Transverse colon (tissue), 4 donors: ENCODE data around the gene PHLDA3.

Source experiments
- CTCF ChIP-seq, 5 experiments: fragments of 200-600 bp in 3 of 5; fragments of 450-650 bp in 2 of 5; sonication (generic) in 3 of 5; IDR thresholded peaks; 1 replicate in 2 of 5; 2 replicates in 3 of 5; pipeline ENCODE4 v1.5.1; 2016 to 2017; ENCODE audit warnings: antibody characterized with exemption in 5 of 5, inconsistent platforms in 3 of 5, mild to moderate bottlenecking in 2 of 5, moderate library complexity in 1 of 5
- POLR2AphosphoS5 ChIP-seq, 3 donors: sonication (generic); formaldehyde crosslinking; IDR thresholded peaks; one replicate each; pipeline ENCODE4 v1.6.1; 2016; ENCODE audit warnings: antibody characterized with exemption in 3 of 3

GRCh38 chr1:201513498-201514243 lies 44.7 kb upstream of the PHLDA3 start:
- TF ChIP-seq CTCF (IDR thresholded peaks at IDR 0.05) = no peak
- TF ChIP-seq POLR2AphosphoS5 (IDR thresholded peaks at IDR 0.05) = no peak
